Pancreas (tissue), 10 donors: ENCODE results near the gene PEAK1. TPM values are rescaled to one million over a fixed set of nuclear protein-coding genes. Genes with fewer than 3 reads are reported as not detected.
"Not testable (repeated sequence)": the region's sequence is repeated elsewhere in the genome, so short reads cannot be mapped to it uniquely, and the experiment has no call there.

Experiments used
- ATAC-seq, 4 donors: fragments of 200-7000 bp; cut with Tn5 transposase; one replicate each; pipeline versions ENCODE4 v1.8.0 to v1.9.1; 2020; ENCODE audit warnings: mild to moderate bottlenecking in 4 of 4, moderate library complexity in 4 of 4
- DNase-seq, 6 donors: peaks; one replicate each; pipeline ENCODE4 v3.0.0-alpha.2; 2020
- FAIRE-seq: peaks from 2 replicates; lab custom pipeline; 2012; peaks lifted over from hg19 to GRCh38; lab: Jason Lieb, UNC
- H3K27ac ChIP-seq, 4 donors: fragments of 200-600 bp; sonication (generic); 1 replicate in 3 of 4; 2 replicates in 1 of 4; pipeline versions ENCODE4 v1.5.0 to v1.8.0; 2020
- H3K27me3 ChIP-seq, 4 donors: fragments of 200-600 bp; one replicate each; pipeline ENCODE4 v1.8.0; 2021
- H3K36me3 ChIP-seq, 3 donors: fragments of 200-600 bp; sonication (generic) in 1 of 3; one replicate each; pipeline versions ENCODE4 v1.5.0 to v1.8.0; 2020 to 2021
- H3K4me1 ChIP-seq, 3 donors: fragments of 200-600 bp; one replicate each; pipeline ENCODE4 v1.8.0; 2021
- H3K4me3 ChIP-seq, 4 donors: fragments of 200-600 bp; sonication (generic) in 2 of 4; one replicate each; pipeline versions ENCODE4 v1.5.0 to v1.8.0; 2020 to 2021
- H3K9me3 ChIP-seq, 4 donors: fragments of 200-600 bp; one replicate each; pipeline ENCODE4 v1.8.0; 2021
- CTCF ChIP-seq, 4 donors: fragments of 200-600 bp; sonication (generic) in 3 of 4; IDR thresholded peaks; one replicate each; pipeline versions ENCODE4 v1.5.0 to v1.8.0; 2021; ENCODE audit warnings: antibody characterized with exemption in 4 of 4
- WGBS, 2 donors: extraction: QIAGEN DNeasy Blood & Tissue Kit; methylation state at CpG; one replicate each; pipeline ENCODE4 v1.1.7; 2013; 5-methylcytosine and 5-hydroxymethylcytosine counted together
- intact Hi-C, 3 donors: fragments of 100-400 bp; cut with DNase I; formaldehyde crosslinking; loops; one replicate each; pipeline versions ENCODE4 v1.11.1 to v1.14.2; 2022
- polyA plus RNA-seq, 2 donors: library from polyadenylated mRNA; stranded (reverse); fragments of 200-250 nt; gene quantifications; one replicate each; pipeline ENCODE4 v1.2.3, GENCODE V29; 2013
- total RNA-seq, 6 donors: library from RNA; stranded (reverse); fragmentation: NEBNext Ultra II Directional in 4 of 6; extraction: Animal tissue kit (Norgen Biotek cat#: 25700) in 4 of 6; gene quantifications; one replicate each; pipeline versions ENCODE4 v1.2.1 to v1.2.4, GENCODE V29; 2021 to 2023
- donor health status: healthy with polysubstance abuse.
- donor health status: DM: no; HTN: no; CAD: no; lungs with moderate emphysema.
- donor health status: DM: no; HTN: no; CAD: no.
- donor health status: control.
- donor health status: control.
- donor health status: Bipolar disorder and iron deficiency.
- donor health status: DM: yes; HTN: yes; CAD: no.
- donor health status: DM: no; HTN: no; CAD: no.
- donor health status: DM: no; HTN: no; CAD: no.
- donor health status: DM: yes; HTN: yes; CAD: no.

The PEAK1 gene
- total and polyA plus RNA-seq, 8 donors, result 1.8 to 27.6 (median 12.1) TPM

GRCh38 chr15:77186594-77187011 is 233.3 kb downstream of the PEAK1 start:
- FAIRE-seq, result no peak
- Histone ChIP-seq H3K36me3 (no peaks in the 10 kb centered on the region), H3K27me3 (no peaks in the 10 kb centered on the region), H3K9me3 (no peaks in the 10 kb centered on the region), H3K4me1 (peaks cover 0 to 28% (median 21%) of the 10 kb centered on the region in 3 donors), H3K4me3 (no peak overlapping the region), H3K27ac (peak overlapping the region in 1 of 4 donors; percentile 45)
- ATAC-seq, result peak; percentile 42 to 73 (median 71)
- 9 to 13% methylated on average over 3 of the region's 3 CpGs for WGBS, 2 donors
- intact Hi-C loops, result loop anchor here in 1 of 3 donors (10.0 kb wide), 1 partner anchor 348 kb away; no protein-coding TSS in a partner anchor
- DNase-seq, result no peak
- peak in 2 of 4 donors; percentile 34 to 37 for TF ChIP-seq CTCF (IDR thresholded peaks at IDR 0.05)

DNA sequence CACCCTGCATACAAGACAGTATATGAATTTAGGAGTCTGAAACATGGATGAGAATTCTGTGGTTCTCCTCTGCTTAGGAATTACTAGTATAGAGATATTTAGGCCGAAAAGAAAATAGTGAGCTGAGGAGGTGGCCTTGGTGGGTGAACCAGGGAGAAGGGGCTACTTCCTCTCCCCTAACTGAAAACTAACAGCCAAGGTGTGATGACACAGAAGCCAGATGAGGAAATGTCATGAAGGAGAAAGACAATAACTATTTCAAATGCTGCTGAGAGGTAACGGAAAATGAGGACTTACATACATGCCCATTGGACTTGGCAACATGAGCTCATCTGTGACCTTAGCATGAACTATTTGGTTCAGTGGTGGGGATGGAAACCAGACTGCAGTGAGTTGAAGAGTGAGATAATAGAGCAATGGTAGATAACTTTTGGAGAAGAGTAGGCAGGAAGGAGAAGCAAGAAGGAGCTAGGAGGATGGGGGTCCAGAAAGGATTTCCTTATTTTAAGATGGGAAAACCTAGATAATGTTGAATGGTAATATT is 234.6 kb downstream of the PEAK1 start:
- Histone ChIP-seq H3K9me3 (no peaks in the 10 kb centered on the region), H3K36me3 (no peaks in the 10 kb centered on the region), H3K4me3 (no peak overlapping the region), H3K27ac (no peak overlapping the region), H3K27me3 (no peaks in the 10 kb centered on the region), H3K4me1 (peaks cover 0 to 28% (median 21%) of the 10 kb centered on the region in 3 donors)
- FAIRE-seq, result no peak
- no peak for DNase-seq
- TF ChIP-seq CTCF (IDR thresholded peaks at IDR 0.05), result no peak
- 91% methylated on average over 2 of the region's 2 CpGs for WGBS, 2 donors
- intact Hi-C loops, result loop anchor here in 1 of 3 donors (10.0 kb wide), 1 partner anchor 349 kb away; no protein-coding TSS in a partner anchor
- ATAC-seq, result no peak

DNA sequence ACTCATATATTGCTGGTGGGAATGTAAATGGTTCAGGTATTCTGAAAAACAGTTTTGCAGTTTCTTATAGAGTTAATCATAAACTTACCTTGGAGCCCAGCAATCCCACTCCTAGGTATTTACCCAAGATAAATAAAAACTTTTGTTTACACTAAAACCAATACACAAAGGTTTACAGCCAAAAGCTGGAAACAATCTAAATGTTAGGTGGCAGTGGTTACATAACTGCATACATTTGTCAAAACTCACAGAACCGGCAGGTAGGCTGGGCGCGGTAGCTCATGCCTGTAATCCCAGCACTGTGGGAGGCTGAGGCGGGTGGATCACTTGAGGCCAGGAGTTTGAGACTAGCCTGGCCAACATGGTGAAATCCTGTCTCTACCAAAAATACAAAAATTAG is 235.6 kb downstream of the PEAK1 start:
- H3K4me3 ChIP-seq, FAIRE-seq, H3K36me3 ChIP-seq, H3K27me3 ChIP-seq, H3K9me3 ChIP-seq, H3K27ac ChIP-seq: not testable (repeated sequence)
- peak in 2 of 6 donors; percentile 25 to 29 for DNase-seq
- intact Hi-C loops, result loop anchor here in 1 of 3 donors (10.0 kb wide), 1 partner anchor 350 kb away; no protein-coding TSS in a partner anchor
- 27 to 42% methylated on average over 4 of the region's 4 CpGs for WGBS, 2 donors
- H3K4me1 ChIP-seq, result peaks cover 0 to 28% (median 21%) of the 10 kb centered on the region in 3 donors
- ATAC-seq, result peak in 3 of 4 donors; percentile 49 to 78 (median 56)

DNA sequence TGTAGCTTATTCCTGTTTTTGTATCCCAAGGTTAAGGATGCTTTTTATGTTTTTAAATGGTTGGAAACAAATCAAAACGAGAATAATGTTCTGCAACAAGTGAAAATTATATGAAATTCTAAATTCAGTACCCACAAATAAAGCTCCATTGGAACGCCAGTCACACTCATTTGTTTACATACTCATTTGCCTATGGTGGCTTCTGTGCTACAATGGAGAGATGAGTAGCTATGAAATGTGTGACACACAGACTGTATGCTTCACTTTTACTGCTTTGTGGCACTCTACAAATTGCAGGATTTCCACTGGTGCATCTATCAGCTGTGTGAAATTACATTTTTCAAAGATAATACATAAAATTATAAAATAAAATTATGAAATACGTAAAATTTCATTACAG is 236.8 kb downstream of the PEAK1 start:
- peaks cover 0 to 28% (median 21%) of the 10 kb centered on the region in 3 donors for H3K4me1 ChIP-seq
- no peak for TF ChIP-seq CTCF (IDR thresholded peaks at IDR 0.05)
- DNase-seq (no peak), FAIRE-seq (no peak), ATAC-seq (no peak)
- H3K27me3 ChIP-seq, result no peaks in the 10 kb centered on the region
- intact Hi-C loops, result loop anchor here in 1 of 3 donors (10.0 kb wide), 1 partner anchor 352 kb away; no protein-coding TSS in a partner anchor
- no peaks in the 10 kb centered on the region for H3K36me3 ChIP-seq
- WGBS, 2 donors, result 79 to 89% methylated on average over 3 of the region's 3 CpGs
- H3K9me3 ChIP-seq, result no peaks in the 10 kb centered on the region
- no peak overlapping the region for H3K27ac ChIP-seq
- H3K4me3 ChIP-seq, result no peak overlapping the region

DNA sequence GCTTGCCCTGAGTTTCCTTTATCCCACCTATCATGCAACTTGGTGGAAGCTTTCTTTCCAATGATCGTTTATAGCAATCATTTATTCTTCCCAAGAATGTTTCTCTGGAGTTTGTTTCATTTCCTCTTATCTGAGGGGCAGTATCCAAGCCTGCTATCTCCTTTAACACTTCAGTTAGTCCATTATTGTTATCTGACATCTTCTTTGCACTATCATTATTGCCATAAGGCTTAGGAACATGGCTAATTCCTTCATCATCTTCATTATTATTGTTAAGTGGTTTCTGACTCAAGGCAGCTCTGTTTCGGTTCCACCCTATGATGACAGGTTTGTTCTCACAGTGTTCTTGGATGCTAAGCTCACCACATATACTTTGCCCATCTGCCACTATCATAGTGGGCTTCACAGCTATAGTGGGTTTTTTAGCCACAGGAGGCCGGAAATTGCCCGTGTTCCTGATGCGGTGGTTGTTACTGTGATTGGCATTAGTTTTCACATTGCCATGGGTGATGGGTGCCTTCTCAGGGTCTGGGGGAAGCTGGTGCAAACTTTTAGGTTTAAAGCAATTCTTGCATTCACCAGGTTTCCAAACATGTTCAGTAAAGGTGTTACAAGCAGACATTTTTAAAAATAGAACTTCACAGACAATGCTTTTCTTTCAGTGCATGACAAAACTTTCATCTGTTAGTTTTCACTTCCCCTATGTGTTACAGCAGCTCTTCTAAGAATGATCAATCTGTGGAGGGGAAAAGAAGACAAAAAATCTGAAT is 238.4 kb downstream of the PEAK1 start:
- Histone ChIP-seq H3K4me1 (peaks cover 0 to 18% (median 14%) of the 10 kb centered on the region in 3 donors), H3K27ac (no peak overlapping the region), H3K27me3 (no peaks in the 10 kb centered on the region), H3K9me3 (no peaks in the 10 kb centered on the region), H3K4me3 (no peak overlapping the region), H3K36me3 (no peaks in the 10 kb centered on the region)
- TF ChIP-seq CTCF (IDR thresholded peaks at IDR 0.05), result no peak
- FAIRE-seq, result no peak
- 88% methylated on average over 5 of the region's 5 CpGs for WGBS, 2 donors
- ATAC-seq, result no peak
- DNase-seq, result no peak
- intact Hi-C loops, result loop anchor here in 1 of 3 donors (10.0 kb wide), 1 partner anchor 353 kb away; no protein-coding TSS in a partner anchor
